ENCODE data around the gene GRIN3B. TPM values are rescaled to one million over a fixed set of nuclear protein-coding genes. Genes with fewer than 3 reads are reported as not detected.
A peak's percentile ranks its signal among the peaks of the same experiment; 100 is the strongest.

GRIN3B gene
- total and polyA plus RNA-seq, 10 of the 15 experiments (the other 5 are each of a cell fraction or from before 2014, with no cell fraction given) = 0.15 TPM; not detected in 9

- ChIA-PET RAD21 (ENCODE audit: unreplicated experiment) (no interaction called here), SMC1A (ENCODE audit: uncharacterized antibody, unreplicated experiment) (no interaction called here), CTCF (no interaction called here), POLR2A (no interaction called here)
- 94% methylated on average over 34 of the region's 73 CpGs for WGBS (ENCODE audit: insufficient coverage, insufficient replicate concordance, low lambda C conversion rate, missing lambda C conversion rate)
- BruUV-seq (replicated peaks) = no TSS peak
- Histone ChIP-seq H3K79me2 (ENCODE audit: control insufficient read depth, insufficient read depth, low read length) (no peaks in the 10 kb centered on the region), H3K27ac (ENCODE audit: control insufficient read depth, insufficient read depth) (no peak overlapping the region), H4K20me1 (ENCODE audit: control insufficient read depth, insufficient read depth) (no peaks in the 10 kb centered on the region), H3K9ac (ENCODE audit: control insufficient read depth, insufficient read depth, low read length) (no peak overlapping the region), H3K4me2 (ENCODE audit: control insufficient read depth, insufficient read depth) (no peak overlapping the region), H3K27me3 (replicated peaks in 1 of 2; ENCODE audit: control insufficient read depth in 2 of 2, insufficient read depth in 2 of 2, low read length in 1 of 2) (no peaks in the 10 kb centered on the region), H3K36me3 (ENCODE audit: control insufficient read depth in 2 of 2, insufficient read depth in 2 of 2, low read length in 1 of 2) (peaks cover 0 to 21% of the 10 kb centered on the region in 2 experiments; a peak in 3 of 4 replicates), H2AFZ (ENCODE audit: control insufficient read depth, low read depth, low read length) (no peak overlapping the region), H3K4me3 (no peak overlapping the region), H3K9me3 (replicated peaks; ENCODE audit: control insufficient read depth, insufficient read depth, low read length) (no peaks in the 10 kb centered on the region), H3K4me1 (ENCODE audit: control insufficient read depth, insufficient read depth, low read length) (no peaks in the 10 kb centered on the region)
- intact Hi-C loops (cut with micrococcal nuclease; ENCODE audit: unreplicated experiment) = no loop called here
- DNase-seq (ENCODE audit: low read depth, low spot score) = no peak
- FAIRE-seq = no peak
- no peak for ATAC-seq
- in situ Hi-C loops (cut with MboI) = no loop called here
- TF ChIP-seq CBFB (IDR thresholded peaks at IDR 0.05; ENCODE audit: low read depth) (no peak), USF2 (IDR thresholded peaks at IDR 0.05; ENCODE audit: borderline replicate concordance, low read depth, low read length) (no peak), POLR2A (IDR thresholded peaks at IDR 0.05; ENCODE audit: low read depth, low read length) (peak; percentile 19; the same call in 1 of the 2 replicates)
Observed at GRCh38 chr19:1007399-1008251, 7.4 kb downstream of the GRIN3B start.

GRCh38 chr19:1008268-1009040 is 8.2 kb downstream of the GRIN3B start:
- BruUV-seq (replicated peaks) = no TSS peak
- no peak for ATAC-seq
- TF ChIP-seq JUND (IDR thresholded peaks at IDR 0.05; ENCODE audit: low read depth, low read length) (no peak), ASH2L (IDR thresholded peaks at IDR 0.05; ENCODE audit: borderline replicate concordance, low read depth) (no peak), SREBF2 (IDR thresholded peaks at IDR 0.05; ENCODE audit: low read length) (no peak), E2F8 (IDR thresholded peaks at IDR 0.05; ENCODE audit: low read depth, partially characterized antibody) (no peak), HDAC2 (IDR thresholded peaks at IDR 0.05) (no peak), FOXM1 (IDR thresholded peaks at IDR 0.05; ENCODE audit: low read depth, low read length) (no peak)

More at GRCh38 chr19:1008268-1009040, 8.2 kb downstream of the GRIN3B start:
- Histone ChIP-seq H3K79me2 (ENCODE audit: control insufficient read depth, insufficient read depth, low read length) (no peaks in the 10 kb centered on the region), H3K9ac (ENCODE audit: control insufficient read depth, insufficient read depth, low read length) (no peak overlapping the region), H3K27me3 (replicated peaks in 1 of 2; ENCODE audit: control insufficient read depth in 2 of 2, insufficient read depth in 2 of 2, low read length in 1 of 2) (no peaks in the 10 kb centered on the region), H3K4me2 (ENCODE audit: control insufficient read depth, insufficient read depth) (no peak overlapping the region), H3K27ac (ENCODE audit: control insufficient read depth, insufficient read depth) (no peak overlapping the region), H4K20me1 (ENCODE audit: control insufficient read depth, insufficient read depth) (no peaks in the 10 kb centered on the region), H3K4me3 (no peak overlapping the region), H3K4me1 (ENCODE audit: control insufficient read depth, insufficient read depth, low read length) (no peaks in the 10 kb centered on the region), H2AFZ (ENCODE audit: control insufficient read depth, low read depth, low read length) (no peak overlapping the region), H3K36me3 (ENCODE audit: control insufficient read depth in 2 of 2, insufficient read depth in 2 of 2, low read length in 1 of 2) (peaks cover 0 to 28% of the 10 kb centered on the region in 2 experiments; a peak in 3 of 4 replicates), H3K9me3 (replicated peaks; ENCODE audit: control insufficient read depth, insufficient read depth, low read length) (no peaks in the 10 kb centered on the region)
- WGBS (ENCODE audit: insufficient coverage, insufficient replicate concordance, low lambda C conversion rate, missing lambda C conversion rate) = 95% methylated on average over 35 of the region's 45 CpGs
- in situ Hi-C loops (cut with MboI) (no loop called here), intact Hi-C loops (cut with micrococcal nuclease; ENCODE audit: unreplicated experiment) (no loop called here)
- ChIA-PET CTCF (no interaction called here), POLR2A (no interaction called here), SMC1A (ENCODE audit: uncharacterized antibody, unreplicated experiment) (no interaction called here), RAD21 (ENCODE audit: unreplicated experiment) (no interaction called here)
- DNase-seq (ENCODE audit: low read depth, low spot score) (no peak), FAIRE-seq (no peak)

Measured in GM12878 (cell line).